Tibial artery (tissue), 4 donors: ENCODE results near the gene FNDC11.

Source experiments
- DNase-seq, 2 donors: peaks; one replicate each; pipeline ENCODE4 v3.0.0-alpha.2; 2019
- H3K27ac ChIP-seq, 2 donors: fragments of 200-600 bp; sonication (generic) in 1 of 2; 1 replicate in 1 of 2; 2 replicates in 1 of 2; pipeline ENCODE4 v1.5.1; 2018 to 2019; ENCODE audit warnings: mild to moderate bottlenecking in 1 of 2
- H3K27me3 ChIP-seq, 2 donors: fragments of 200-600 bp; sonication (generic) in 1 of 2; one replicate each; pipeline versions ENCODE4 v1.5.1 to v1.6.0; 2016 to 2019
- H3K36me3 ChIP-seq, 3 donors: fragments of 200-600 bp; sonication (generic) in 2 of 3; one replicate each; pipeline ENCODE4 v1.5.1; 2016 to 2019; ENCODE audit warnings: mild to moderate bottlenecking in 2 of 3
- H3K4me1 ChIP-seq, 4 donors: fragments of 200-600 bp; sonication (generic) in 2 of 4; 1 replicate in 3 of 4; 2 replicates in 1 of 4; pipeline ENCODE4 v1.5.1; 2016 to 2019
- H3K4me3 ChIP-seq, 2 donors: fragments of 200-600 bp; sonication (generic) in 1 of 2; 1 replicate in 1 of 2; 2 replicates in 1 of 2; pipeline ENCODE4 v1.5.1; 2018 to 2019; ENCODE audit warnings: mild to moderate bottlenecking in 2 of 2
- H3K9me3 ChIP-seq, 3 donors: fragments of 200-600 bp; sonication (generic) in 1 of 3; one replicate each; pipeline ENCODE4 v1.5.1; 2016 to 2019
- CTCF ChIP-seq, 2 experiments: fragments of 200-600 bp in 1 of 2; fragments of 450-650 bp in 1 of 2; IDR thresholded peaks; one replicate each; pipeline ENCODE4 v1.5.1; 2017 to 2019; ENCODE audit warnings: antibody characterized with exemption in 2 of 2, mild to moderate bottlenecking in 1 of 2, moderate library complexity in 1 of 2
- intact Hi-C: fragments of 100-400 bp; cut with DNase I; formaldehyde crosslinking; loops from one replicate; pipeline ENCODE4 v1.15.0; 2023; ENCODE audit warnings: low total_unique reads

Gene FNDC11

GRCh38 chr20:63587776-63588591 is 34.0 kb downstream of the FNDC11 start:
- intact Hi-C loops = no loop called here
- no peak for DNase-seq
- H3K9me3 ChIP-seq = no peaks in the 10 kb centered on the region
- H3K36me3 ChIP-seq = peaks cover 39 to 62% (median 48%) of the 10 kb centered on the region in 3 donors
- no peak for TF ChIP-seq CTCF (IDR thresholded peaks at IDR 0.05)
- H3K27me3 ChIP-seq = no peaks in the 10 kb centered on the region
- no peaks in the 10 kb centered on the region for H3K4me1 ChIP-seq
- H3K4me3 ChIP-seq = no peak overlapping the region
- H3K27ac ChIP-seq = no peak overlapping the region

GRCh38 chr20:63588641-63589041 is 34.7 kb downstream of the FNDC11 start:
- no peak for DNase-seq
- no peak for TF ChIP-seq CTCF (IDR thresholded peaks at IDR 0.05)
- Histone ChIP-seq H3K36me3 (peaks cover 41 to 69% (median 54%) of the 10 kb centered on the region in 3 donors), H3K4me3 (no peak overlapping the region), H3K27ac (no peak overlapping the region), H3K4me1 (no peaks in the 10 kb centered on the region), H3K9me3 (no peaks in the 10 kb centered on the region), H3K27me3 (no peaks in the 10 kb centered on the region)
- intact Hi-C loops = no loop called here

GRCh38 chr20:63589261-63590217 is 35.6 kb downstream of the FNDC11 start:
- H3K4me3 ChIP-seq = no peak overlapping the region
- no peaks in the 10 kb centered on the region for H3K9me3 ChIP-seq
- H3K36me3 ChIP-seq = peaks cover 50 to 78% (median 56%) of the 10 kb centered on the region in 3 donors
- intact Hi-C loops = no loop called here
- H3K4me1 ChIP-seq = no peaks in the 10 kb centered on the region
- DNase-seq = no peak
- TF ChIP-seq CTCF (IDR thresholded peaks at IDR 0.05) = no peak
- no peak overlapping the region for H3K27ac ChIP-seq
- no peaks in the 10 kb centered on the region for H3K27me3 ChIP-seq

GRCh38 chr20:63590218-63591146 is 36.5 kb downstream of the FNDC11 start:
- Histone ChIP-seq H3K9me3 (no peaks in the 10 kb centered on the region), H3K27ac (no peak overlapping the region), H3K27me3 (no peaks in the 10 kb centered on the region), H3K4me1 (no peaks in the 10 kb centered on the region), H3K4me3 (no peak overlapping the region), H3K36me3 (peaks cover 50 to 85% (median 62%) of the 10 kb centered on the region in 3 donors)
- intact Hi-C loops = no loop called here
- no peak for DNase-seq
- TF ChIP-seq CTCF (IDR thresholded peaks at IDR 0.05) = no peak

- no peak for DNase-seq
- no peak overlapping the region for H3K4me3 ChIP-seq
- H3K4me1 ChIP-seq = no peaks in the 10 kb centered on the region
- no peak overlapping the region for H3K27ac ChIP-seq
- no peaks in the 10 kb centered on the region for H3K27me3 ChIP-seq
- TF ChIP-seq CTCF (IDR thresholded peaks at IDR 0.05) = no peak
- intact Hi-C loops = no loop called here
- peaks cover 50 to 92% (median 69%) of the 10 kb centered on the region in 3 donors for H3K36me3 ChIP-seq
- H3K9me3 ChIP-seq = no peaks in the 10 kb centered on the region
Measured at GRCh38 chr20:63591147-63591533, 37.2 kb downstream of the FNDC11 start.
